MCF 10A (cell line): ENCODE results near the gene FARSA. TPM values are rescaled to one million over a fixed set of nuclear protein-coding genes. Genes with fewer than 3 reads are reported as not detected.
"Not testable (repeated sequence)": the region's sequence is repeated elsewhere in the genome, so short reads cannot be mapped to it uniquely, and the experiment has no call there.

Experiments used
- BruUV-seq: library from RNA; stranded (reverse); fragments of 400-500 nt; replicated peaks from 2 replicates; lab custom pipeline; 2021; lab: Mats Ljungman, UMichigan
- CTCF ChIA-PET: fragments of 300-600 bp; sonication (Branson Sonifier 250); formaldehyde crosslinking; extraction: SDS; loops from one replicate; lab custom pipeline; 2021; ENCODE audit warnings: antibody characterized with exemption, inconsistent platforms; lab: Yijun Ruan, JAX
- POLR2A ChIA-PET: fragments of 300-600, 350-650 bp; sonication (Branson Sonifier 250); formaldehyde crosslinking; extraction: SDS; loops from one replicate; lab custom pipeline; 2020; ENCODE audit warnings: antibody characterized with exemption, inconsistent platforms; lab: Yijun Ruan, JAX
- DNase-seq: peaks from one replicate; pipeline ENCODE4 v3.0.0-alpha.2; 2018; ENCODE audit not compliant: unreplicated experiment
- H3K27ac Mint-ChIP-seq: one replicate; pipeline ENCODE4 v1.8.0; 2022; ENCODE audit warnings: mild to moderate bottlenecking, low read depth, mixed read lengths; ENCODE audit not compliant: unreplicated experiment
- H3K27me3 Mint-ChIP-seq: one replicate; pipeline ENCODE4 v1.8.0; 2022; ENCODE audit warnings: mixed read lengths; ENCODE audit not compliant: insufficient read depth, unreplicated experiment
- H3K36me3 Mint-ChIP-seq: one replicate; pipeline ENCODE4 v1.8.0; 2022; ENCODE audit warnings: mild to moderate bottlenecking, moderate library complexity, mixed read lengths; ENCODE audit not compliant: insufficient read depth, unreplicated experiment
- H3K4me1 Mint-ChIP-seq: one replicate; pipeline ENCODE4 v1.8.0; 2022; ENCODE audit warnings: mixed read lengths; ENCODE audit not compliant: insufficient read depth, unreplicated experiment
- H3K4me3 Mint-ChIP-seq: one replicate; pipeline ENCODE4 v1.8.0; 2022; ENCODE audit warnings: mild to moderate bottlenecking, moderate library complexity, mixed read lengths; ENCODE audit not compliant: unreplicated experiment
- H3K9me3 Mint-ChIP-seq: one replicate; pipeline ENCODE4 v1.8.0; 2022; ENCODE audit warnings: mixed read lengths; ENCODE audit not compliant: unreplicated experiment
- CTCF ChIP-seq: fragments of 200-600 bp; IDR thresholded peaks from one replicate; pipeline ENCODE4 v1.8.0; 2022; ENCODE audit warnings: antibody characterized with exemption, mild to moderate bottlenecking; ENCODE audit not compliant: unreplicated experiment
- intact Hi-C: fragments of 100-400 bp; cut with micrococcal nuclease; formaldehyde crosslinking; loops from 2 replicates; pipeline ENCODE4 v1.14.1; 2022
- total RNA-seq: library from RNA; stranded (reverse); gene quantifications from 2 replicates; pipeline ENCODE4 v1.2.3, GENCODE V29; 2022

The FARSA gene
- total RNA-seq, 1 experiment from 2014 or later = 107 TPM

DNA sequence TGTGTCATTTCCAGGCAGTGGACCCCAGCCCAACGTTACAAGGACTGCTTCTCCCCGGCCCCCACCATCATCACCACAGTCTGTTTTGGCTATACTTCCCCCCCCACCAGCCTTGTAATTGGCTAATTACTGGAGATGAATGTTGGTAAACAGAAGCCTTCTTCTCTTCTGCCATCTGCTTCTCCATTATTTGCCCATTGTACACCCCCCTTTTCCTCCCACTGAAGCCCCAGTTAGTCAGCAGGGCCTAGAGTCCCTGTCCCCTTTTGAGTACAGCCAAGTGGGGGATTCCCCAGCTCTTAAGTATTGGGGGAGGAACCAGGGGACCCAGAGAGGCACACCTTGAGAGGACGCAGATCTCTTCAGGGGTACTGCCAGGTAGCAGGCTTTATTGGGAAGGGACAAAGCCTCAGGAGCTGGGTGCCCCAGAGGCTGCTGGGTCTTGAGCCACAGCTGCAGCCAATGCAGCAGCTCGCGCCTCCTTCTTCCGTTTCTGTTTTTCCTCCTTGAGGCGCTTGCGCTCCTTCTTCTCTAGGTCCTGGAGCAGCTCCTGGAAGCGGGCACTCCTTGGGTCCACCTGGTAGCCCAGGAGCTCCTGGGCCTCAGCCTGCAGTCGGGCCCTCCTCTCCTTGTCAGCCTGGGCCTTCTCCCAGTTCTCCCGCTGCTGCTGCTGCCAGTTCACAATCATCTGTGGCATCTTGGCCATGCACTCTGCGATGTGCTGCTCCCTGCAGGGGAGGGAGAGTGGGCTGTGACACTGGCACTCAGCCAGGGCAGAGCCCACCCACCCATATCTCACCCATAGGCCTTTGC lies 20.5 kb upstream of the FARSA start:
- peak overlapping the region; percentile 36 for H3K27ac Mint-ChIP-seq
- CTCF ChIA-PET = interaction anchor here (0.6 to 6.1 kb wide), 3 partner anchors 11 to 329 kb away, joined by 3 to 39 read pairs (median 3); no protein-coding TSS in a partner anchor
- intact Hi-C loops = no loop called here
- DNase-seq = no peak
- no peaks in the 10 kb centered on the region for H3K27me3 Mint-ChIP-seq
- TF ChIP-seq CTCF = no peak
- H3K9me3 Mint-ChIP-seq = no peaks in the 10 kb centered on the region
- H3K36me3 Mint-ChIP-seq = peaks cover 55% of the 10 kb centered on the region
- peaks cover 29% of the 10 kb centered on the region for H3K4me1 Mint-ChIP-seq
- H3K4me3 Mint-ChIP-seq = no peak overlapping the region
- POLR2A ChIA-PET = interaction anchor here (0.6 to 3.6 kb wide), 13 partner anchors 8 to 198 kb away, joined by 3 to 51 read pairs (median 4); partner anchors contain the start of genes FARSA, GCDH, NACC1 and RAD23A
- no TSS peak for BruUV-seq

GRCh38 chr19:12953138-12953798 lies 19.8 kb upstream of the FARSA start:
- ChIA-PET CTCF (interaction anchor here (0.6 to 6.1 kb wide), 4 partner anchors 12 to 198 kb away, joined by 3 to 39 read pairs (median 3); partner anchors contain the start of gene RTBDN), POLR2A (interaction anchor here (0.6 to 3.6 kb wide), 4 partner anchors 7 to 35 kb away, joined by 5 to 51 read pairs (median 6); partner anchors contain the start of gene RAD23A)
- Mint-ChIP-seq H3K4me1 (peaks cover 29% of the 10 kb centered on the region), H3K27ac (no peak overlapping the region), H3K4me3 (no peak overlapping the region), H3K9me3 (no peaks in the 10 kb centered on the region), H3K27me3 (no peaks in the 10 kb centered on the region), H3K36me3 (peaks cover 60% of the 10 kb centered on the region)
- intact Hi-C loops = no loop called here
- no peak for DNase-seq
- BruUV-seq = TSS peak; percentile 89
- TF ChIP-seq CTCF = no peak

- no peak for TF ChIP-seq CTCF
- Mint-ChIP-seq H3K4me1 (peaks cover 29% of the 10 kb centered on the region), H3K27ac (peak overlapping the region; percentile 20), H3K9me3 (no peaks in the 10 kb centered on the region), H3K36me3 (peaks cover 63% of the 10 kb centered on the region), H3K27me3 (no peaks in the 10 kb centered on the region), H3K4me3 (no peak overlapping the region)
- POLR2A ChIA-PET = interaction anchor here (0.6 to 1.4 kb wide), 4 partner anchors 13 to 61 kb away, joined by 4 to 6 read pairs (median 4); no protein-coding TSS in a partner anchor
- intact Hi-C loops = no loop called here
- CTCF ChIA-PET = interaction anchor here (0.6 to 6.1 kb wide), 3 partner anchors 13 to 122 kb away, joined by 3 to 39 read pairs (median 3); partner anchors contain the start of gene RTBDN
- DNase-seq = peak; percentile 59
- BruUV-seq = no TSS peak
Observed at GRCh38 chr19:12952488-12953137, 19.1 kb upstream of the FARSA start.

DNA sequence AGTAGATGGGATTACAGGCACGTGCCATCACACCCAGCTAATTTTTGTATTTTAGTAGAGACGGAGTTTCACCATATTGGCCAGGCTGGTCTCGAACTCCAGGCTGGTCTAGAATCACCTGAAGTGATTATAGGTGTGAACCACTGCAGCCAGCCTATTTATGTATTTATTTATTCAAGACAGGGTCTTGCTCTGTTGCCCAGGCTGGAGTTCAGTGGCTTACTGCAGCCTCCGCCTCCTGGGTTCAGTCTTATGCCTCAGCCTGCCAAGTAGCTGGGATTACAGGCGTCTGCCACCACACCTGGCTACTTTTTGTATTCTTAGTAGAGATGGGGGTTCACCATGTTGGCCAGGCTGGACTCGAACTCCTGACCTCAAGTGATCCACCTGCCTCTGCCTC lies 18.5 kb upstream of the FARSA start:
- DNase-seq, BruUV-seq, H3K27me3 Mint-ChIP-seq, intact Hi-C loops, H3K9me3 Mint-ChIP-seq, H3K4me3 Mint-ChIP-seq: not testable (repeated sequence)
- H3K4me1 Mint-ChIP-seq = peaks cover 29% of the 10 kb centered on the region
- peak overlapping the region; percentile 20 for H3K27ac Mint-ChIP-seq
- peaks cover 68% of the 10 kb centered on the region for H3K36me3 Mint-ChIP-seq
- ChIA-PET POLR2A (interaction anchor here (0.8 to 1.4 kb wide), 2 partner anchors 13 to 60 kb away, joined by 4 read pairs; no protein-coding TSS in a partner anchor), CTCF (interaction anchor here (6.1 kb wide), 1 partner anchor 13 kb away, joined by 39 read pairs; no protein-coding TSS in a partner anchor)
